H1 (cell line): Measurements from ENCODE around the gene AIF1L.

Source experiments
- BACH1 ChIP-seq: IDR thresholded peaks from 2 replicates; pipeline ENCODE4 v1.6.1; 2012; ENCODE audit warnings: low read length, improper control_type of control experiment
- CBX5 ChIP-seq: fragments of 300-800, 300-1000 bp; sonication (generic); IDR thresholded peaks from 2 replicates; pipeline ENCODE4 v1.7.1; 2016; ENCODE audit warnings: antibody characterized with exemption, low read length, low read depth
- CREB1 ChIP-seq: IDR thresholded peaks from 2 replicates; pipeline ENCODE4 v1.6.1; 2012; ENCODE audit warnings: inconsistent platforms
- CTCF ChIP-seq, 3 experiments: IDR thresholded peaks; 1 replicate in 2 of 3; 2 replicates in 1 of 3; pipeline versions ENCODE4 v1.5.1 to v1.6.1; 2011; ENCODE audit warnings: low read length in 3 of 3, mild to moderate bottlenecking in 3 of 3, inconsistent platforms in 2 of 3, low read depth in 1 of 3, moderate library complexity in 1 of 3; ENCODE audit not compliant: insufficient read depth in 1 of 3; ENCODE audit errors: control extremely low read depth in 1 of 3
- EZH2 ChIP-seq: fragments of 200-600 bp; sonication (generic); IDR thresholded peaks from 2 replicates; pipeline ENCODE4 v1.7.1; 2012; ENCODE audit warnings: low read depth, mild to moderate bottlenecking, moderate library complexity, low read length, inconsistent platforms; ENCODE audit not compliant: severe bottlenecking
- GABPA ChIP-seq: IDR thresholded peaks from 2 replicates; pipeline ENCODE4 v1.6.1; 2011; ENCODE audit warnings: mild to moderate bottlenecking, low read length, moderate library complexity, borderline replicate concordance; ENCODE audit not compliant: insufficient read depth
- POLR2A ChIP-seq, 2 experiments: IDR thresholded peaks; 1 replicate in 1 of 2; 2 replicates in 1 of 2; pipeline ENCODE4 v1.6.1; 2011; ENCODE audit warnings: low read depth in 2 of 2, low read length in 2 of 2, mild to moderate bottlenecking in 2 of 2; ENCODE audit errors: control extremely low read depth in 1 of 2
- TEAD4 ChIP-seq: IDR thresholded peaks from 2 replicates; pipeline ENCODE4 v1.6.1; 2012; ENCODE audit warnings: low read depth, low read length, inconsistent platforms, mixed read lengths
- YY1 ChIP-seq: IDR thresholded peaks from 2 replicates; pipeline ENCODE4 v1.6.1; 2011; ENCODE audit warnings: low read depth, mild to moderate bottlenecking, low read length
- ZNF274 ChIP-seq: IDR thresholded peaks from 2 replicates; pipeline ENCODE4 v1.7.0; 2012; ENCODE audit warnings: low read length, borderline replicate concordance; ENCODE audit errors: extremely low read depth

- TF ChIP-seq BACH1 (no peak), YY1 (no peak), EZH2 (no peak), ZNF274 (no peak), GABPA (no peak), TEAD4 (no peak), CTCF (IDR thresholded peaks at IDR 0.05; ENCODE audit: control extremely low read depth in 1 of 3, insufficient read depth in 1 of 3, low read depth in 1 of 3, low read length in 3 of 3) (no peak), POLR2A (IDR thresholded peaks at IDR 0.05; ENCODE audit: control extremely low read depth in 1 of 2, low read depth in 2 of 2, low read length in 2 of 2) (no peak), CBX5 (no peak), CREB1 (no peak)
Observed at GRCh38 chr9:131129183-131129582, 32.9 kb downstream of the AIF1L start.
